HepG2 (cell line): ENCODE measurements around the gene ZNF77. TPM values are rescaled to one million over a fixed set of nuclear protein-coding genes. Genes with fewer than 3 reads are reported as not detected.
A peak's percentile ranks its signal among the peaks of the same experiment; 100 is the strongest.

Experiments used
- DBP ChIP-seq: sonication (generic); formaldehyde crosslinking; IDR thresholded peaks from 2 replicates; pipeline ENCODE4 v1.4.0; 2020; ENCODE audit warnings: missing genetic modification reagents; ENCODE audit errors: not compliant biosample characterization
- DDIT3 ChIP-seq: sonication (generic); formaldehyde crosslinking; IDR thresholded peaks from 2 replicates; pipeline ENCODE4 v1.4.0; 2020; ENCODE audit warnings: mild to moderate bottlenecking, missing genetic modification reagents
- EP300 ChIP-seq, 3 experiments: sonication (generic) in 1 of 3; formaldehyde crosslinking in 1 of 3; IDR thresholded peaks; 2 replicates each; pipeline versions ENCODE4 v1.5.1 to v1.6.1; 2011 to 2020; ENCODE audit warnings: low read depth in 2 of 3, low read length in 2 of 3, borderline replicate concordance in 1 of 3, improper control_type of control experiment in 1 of 3, mild to moderate bottlenecking in 1 of 3, missing genetic modification reagents in 1 of 3, moderate library complexity in 1 of 3
- FOXK2 ChIP-seq: fragments of 450-650 bp; IDR thresholded peaks from 2 replicates; pipeline ENCODE4 v1.6.1; 2016
- KDM1A ChIP-seq: IDR thresholded peaks from 2 replicates; pipeline ENCODE4 v1.6.1; 2016; ENCODE audit warnings: missing compliant biosample characterization
- NCOR1 ChIP-seq: fragments of 200-600 bp; sonication (generic); IDR thresholded peaks from 2 replicates; pipeline ENCODE4 v1.7.0; 2017; ENCODE audit warnings: antibody characterized with exemption, low read length, borderline replicate concordance
- NFIB ChIP-seq: sonication (generic); formaldehyde crosslinking; IDR thresholded peaks from 2 replicates; pipeline ENCODE4 v1.9.0; 2021; ENCODE audit warnings: missing genetic modification reagents, mild to moderate bottlenecking, borderline replicate concordance
- PAF1 ChIP-seq: IDR thresholded peaks from 2 replicates; pipeline ENCODE4 v1.6.1; 2016; ENCODE audit warnings: missing genetic modification reagents, missing compliant biosample characterization
- PHF5A ChIP-seq: IDR thresholded peaks from one replicate; pipeline ENCODE4 v1.6.1; 2018; ENCODE audit warnings: low read depth, missing genetic modification reagents; ENCODE audit not compliant: unreplicated experiment
- SALL2 ChIP-seq: sonication (generic); formaldehyde crosslinking; IDR thresholded peaks from 2 replicates; pipeline ENCODE4 v1.8.1; 2023; ENCODE audit warnings: mild to moderate bottlenecking, missing genetic modification reagents, inconsistent platforms
- SKI ChIP-seq: fragments of 450-650 bp; IDR thresholded peaks from one replicate; pipeline ENCODE4 v1.6.1; 2018; ENCODE audit warnings: mild to moderate bottlenecking; ENCODE audit not compliant: partially characterized antibody
- SPEN ChIP-seq: sonication (generic); formaldehyde crosslinking; IDR thresholded peaks from 2 replicates; pipeline ENCODE4 v1.5.1; 2020; ENCODE audit warnings: low read depth, mild to moderate bottlenecking, missing genetic modification reagents
- ZBTB25 ChIP-seq: IDR thresholded peaks from 2 replicates; pipeline ENCODE4 v1.6.1; 2018; ENCODE audit warnings: missing genetic modification reagents
- ZNF138 ChIP-seq: sonication (generic); formaldehyde crosslinking; IDR thresholded peaks from 2 replicates; pipeline ENCODE4 v1.5.0; 2020; ENCODE audit warnings: mild to moderate bottlenecking, low read depth, missing genetic modification reagents
- ZNF547 ChIP-seq: sonication (generic); formaldehyde crosslinking; IDR thresholded peaks from 2 replicates; pipeline ENCODE4 v1.5.1; 2020; ENCODE audit warnings: mild to moderate bottlenecking, missing genetic modification reagents
- ZNF552 ChIP-seq: sonication (generic); formaldehyde crosslinking; IDR thresholded peaks from 2 replicates; pipeline ENCODE4 v1.9.0; 2022; ENCODE audit warnings: missing genetic modification reagents, mild to moderate bottlenecking, borderline replicate concordance
- ZNF576 ChIP-seq: sonication (generic); formaldehyde crosslinking; IDR thresholded peaks from 2 replicates; pipeline ENCODE4 v1.4.0; 2020; ENCODE audit warnings: mild to moderate bottlenecking, missing genetic modification reagents
- ZNF607 ChIP-seq: sonication (generic); formaldehyde crosslinking; IDR thresholded peaks from 2 replicates; pipeline ENCODE4 v1.5.1; 2020; ENCODE audit warnings: missing genetic modification reagents, mild to moderate bottlenecking, borderline replicate concordance
- ZXDC ChIP-seq: sonication (generic); formaldehyde crosslinking; IDR thresholded peaks from 2 replicates; pipeline ENCODE4 v1.5.0; 2020; ENCODE audit warnings: mild to moderate bottlenecking, missing genetic modification reagents
- polyA plus RNA-seq, 8 experiments: library from polyadenylated mRNA; depleted of rRNA in 3 of 8; stranded (reverse) in 7 of 8; unstranded in 1 of 8; fragments of >200 nt; fragmentation: Illumina TruSeq in 4 of 8; extraction: Trizol in 4 of 8; gene quantifications; 2 replicates each; pipeline versions ENCODE4 v1.2.1 to v1.2.3, GENCODE V29; 2011 to 2016; ENCODE audit warnings: low read depth in 4 of 8, missing spikeins in 1 of 8, mixed read lengths in 1 of 8; ENCODE audit not compliant: insufficient read depth in 1 of 8
- total RNA-seq, 5 experiments: library from RNA; depleted of rRNA; stranded (reverse); fragments of >200 nt; fragmentation: Illumina TruSeq; extraction: Trizol; gene quantifications; 2 replicates each; pipeline ENCODE4 v1.2.3, GENCODE V29; 2016; ENCODE audit warnings: low read depth in 1 of 5
- TF ChIP-seq, protein P1 (sequence below): sonication (generic); formaldehyde crosslinking; IDR thresholded peaks from 2 replicates; pipeline ENCODE4 v1.5.0; 2020; ENCODE audit warnings: mild to moderate bottlenecking, missing genetic modification reagents

Gene ZNF77
- total and polyA plus RNA-seq, 2 of the 13 experiments (the other 11 are each of a cell fraction or from before 2014, with no cell fraction given), result 7.1 to 11.5 TPM

GRCh38 chr19:2950286-2951124 is 5.7 kb upstream of the ZNF77 start (continued):
- TF ChIP-seq DBP (CRISPR knock-in tag) (no peak), DDIT3 (no peak), ZNF138 (CRISPR knock-in tag) (no peak), ZNF547 (no peak), EP300 (IDR thresholded peaks at IDR 0.05; ENCODE audit: low read depth in 2 of 2, low read length in 2 of 2) (no peak), EP300 (CRISPR knock-in tag; IDR thresholded peaks at IDR 0.05; ENCODE audit: borderline replicate concordance) (0 out of 2 replicates have a peak, but pooled peaks have one; percentile 45), NCOR1 (peak; percentile 95), NFIB (CRISPR knock-in tag) (no peak), SALL2 (CRISPR knock-in tag) (peak; percentile 77; the same call in 1 of the 2 replicates), ZXDC (CRISPR knock-in tag) (no peak), KDM1A (CRISPR knock-in tag) (no peak), ZNF552 (CRISPR knock-in tag) (no peak; the same call in 1 of the 2 replicates), ZBTB25 (CRISPR knock-in tag) (peak; percentile 95), ZNF576 (0 out of 2 replicates have a peak, but pooled peaks have one; percentile 57), PAF1 (no peak), FOXK2 (no peak), SPEN (peak; percentile 81), PHF5A (CRISPR knock-in tag) (no peak), ZNF607 (CRISPR knock-in tag) (no peak), SKI (peak; percentile 67)
- TF ChIP-seq, protein P1, sequence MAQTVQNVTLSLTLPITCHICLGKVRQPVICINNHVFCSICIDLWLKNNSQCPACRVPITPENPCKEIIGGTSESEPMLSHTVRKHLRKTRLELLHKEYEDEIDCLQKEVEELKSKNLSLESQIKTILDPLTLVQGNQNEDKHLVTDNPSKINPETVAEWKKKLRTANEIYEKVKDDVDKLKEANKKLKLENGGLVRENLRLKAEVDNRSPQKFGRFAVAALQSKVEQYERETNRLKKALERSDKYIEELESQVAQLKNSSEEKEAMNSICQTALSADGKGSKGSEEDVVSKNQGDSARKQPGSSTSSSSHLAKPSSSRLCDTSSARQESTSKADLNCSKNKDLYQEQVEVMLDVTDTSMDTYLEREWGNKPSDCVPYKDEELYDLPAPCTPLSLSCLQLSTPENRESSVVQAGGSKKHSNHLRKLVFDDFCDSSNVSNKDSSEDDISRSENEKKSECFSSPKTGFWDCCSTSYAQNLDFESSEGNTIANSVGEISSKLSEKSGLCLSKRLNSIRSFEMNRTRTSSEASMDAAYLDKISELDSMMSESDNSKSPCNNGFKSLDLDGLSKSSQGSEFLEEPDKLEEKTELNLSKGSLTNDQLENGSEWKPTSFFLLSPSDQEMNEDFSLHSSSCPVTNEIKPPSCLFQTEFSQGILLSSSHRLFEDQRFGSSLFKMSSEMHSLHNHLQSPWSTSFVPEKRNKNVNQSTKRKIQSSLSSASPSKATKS (CRISPR knock-in tag), result no peak
